DOHH2 (cell line): ENCODE measurements around the gene ROR2.

Source experiments
- H3F3A ChIP-seq: fragments of 200-600 bp; sonication (generic), shearing (Covaris generic); 2 replicates; pipeline ENCODE4 v1.6.0; 2016; ENCODE audit warnings: antibody characterized with exemption, mild to moderate bottlenecking; ENCODE audit not compliant: control insufficient read depth, insufficient read depth
- H3K27ac ChIP-seq: fragments of 200-600 bp; sonication (generic); 2 replicates; pipeline ENCODE4 v1.5.1; 2014; ENCODE audit warnings: low read depth, mild to moderate bottlenecking, low read length, moderate library complexity
- H3K27me3 ChIP-seq: fragments of 200-600 bp; sonication (generic); 2 replicates; pipeline ENCODE4 v1.6.1; 2014; ENCODE audit warnings: mild to moderate bottlenecking, low read length, mixed read lengths; ENCODE audit not compliant: control insufficient read depth
- H3K36me3 ChIP-seq: fragments of 200-600 bp; sonication (generic); 2 replicates; pipeline ENCODE4 v1.6.1; 2014; ENCODE audit warnings: mild to moderate bottlenecking, low read length, moderate library complexity, mixed read lengths; ENCODE audit not compliant: control insufficient read depth
- H3K4me1 ChIP-seq: fragments of 200-600 bp; sonication (generic); 2 replicates; pipeline ENCODE4 v1.6.1; 2014; ENCODE audit warnings: mild to moderate bottlenecking, low read length, mixed read lengths; ENCODE audit not compliant: control insufficient read depth
- H3K4me2 ChIP-seq: fragments of 200-600 bp; sonication (generic); 2 replicates; pipeline ENCODE4 v1.6.0; 2014; ENCODE audit warnings: mild to moderate bottlenecking, low read length, moderate library complexity
- H3K4me3 ChIP-seq: fragments of 200-600 bp; sonication (generic); 2 replicates; pipeline ENCODE4 v1.5.1; 2014; ENCODE audit warnings: mild to moderate bottlenecking, low read length, mixed read lengths
- H3K79me2 ChIP-seq: fragments of 200-600 bp; sonication (generic); 2 replicates; pipeline ENCODE4 v1.6.1; 2014; ENCODE audit warnings: mild to moderate bottlenecking, low read length, mixed read lengths; ENCODE audit not compliant: control insufficient read depth
- H3K9me2 ChIP-seq: fragments of 200-600 bp; sonication (generic); replicated peaks from 2 replicates; pipeline ENCODE4 v1.6.1; 2014; ENCODE audit warnings: mild to moderate bottlenecking, low read length, mixed read lengths; ENCODE audit not compliant: control insufficient read depth
- H3K9me3 ChIP-seq: fragments of 200-600 bp; sonication (generic); 2 replicates; pipeline ENCODE4 v1.6.1; 2014; ENCODE audit warnings: antibody characterized with exemption, low read length, mixed read lengths; ENCODE audit not compliant: control insufficient read depth, insufficient read depth
- H4K20me1 ChIP-seq: fragments of 200-600 bp; sonication (generic); 2 replicates; pipeline ENCODE4 v1.6.0; 2014; ENCODE audit warnings: low read depth, mild to moderate bottlenecking, antibody characterized with exemption, low read length, moderate library complexity; ENCODE audit not compliant: control insufficient read depth, insufficient read depth
- EZH2phosphoT487 ChIP-seq: fragments of 200-600 bp; sonication (generic); IDR thresholded peaks from 2 replicates; pipeline ENCODE4 v1.6.1; 2017; ENCODE audit warnings: borderline replicate concordance, mild to moderate bottlenecking, antibody characterized with exemption, low read length, moderate library complexity, mixed read lengths
- TF ChIP-seq, protein P1 (sequence below): fragments of 200-600 bp; sonication (generic); IDR thresholded peaks from one replicate; pipeline ENCODE4 v1.5.1; 2014; ENCODE audit warnings: antibody characterized with exemption, mild to moderate bottlenecking, low read depth, low read length; ENCODE audit not compliant: poor library complexity, severe bottlenecking

Gene ROR2

DNA sequence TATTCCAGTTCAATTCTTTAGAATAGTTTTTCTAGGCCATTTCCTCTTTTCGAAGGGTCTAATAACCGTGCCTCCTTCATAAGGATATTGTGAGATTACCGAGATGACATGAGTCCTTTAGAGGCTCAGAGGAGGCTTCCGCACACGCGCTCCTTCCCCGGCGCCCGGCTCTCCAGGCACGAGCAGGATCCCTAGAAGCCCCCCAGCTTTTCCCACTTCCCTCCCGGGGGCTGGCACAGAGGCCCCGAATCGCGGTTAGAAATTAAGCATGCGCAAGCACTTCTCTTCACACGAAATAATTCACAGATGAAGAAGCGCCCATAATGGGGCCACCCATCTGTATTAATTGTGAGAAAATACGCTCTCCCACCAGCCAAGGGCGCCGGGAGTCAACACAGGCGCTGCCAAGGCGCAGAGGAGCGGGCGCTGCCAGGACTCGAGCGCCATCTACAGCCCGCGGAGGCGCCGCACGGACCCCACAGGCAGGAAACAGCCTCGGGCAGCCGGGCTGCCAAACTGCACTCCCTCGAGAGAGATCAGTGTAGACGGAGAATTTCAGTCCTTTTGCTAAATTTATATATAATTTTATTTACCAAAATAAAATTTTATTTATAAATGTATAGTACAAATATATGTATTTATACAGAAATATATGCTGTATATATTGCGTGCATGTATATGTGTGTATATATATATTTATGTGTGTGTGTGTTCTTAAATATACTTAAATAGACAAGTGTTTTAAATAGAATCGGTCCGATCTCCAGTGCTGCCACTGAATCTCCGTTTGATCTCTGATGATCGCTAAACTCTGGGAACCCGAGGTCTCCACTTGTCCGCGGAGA, 268.3 kb downstream of the ROR2 start:
- H3F3A ChIP-seq = no peaks in the 10 kb centered on the region
- H3K4me2 ChIP-seq = peak overlapping the region; percentile 48
- no peaks in the 10 kb centered on the region for H3K36me3 ChIP-seq
- no peaks in the 10 kb centered on the region for H4K20me1 ChIP-seq
- no peaks in the 10 kb centered on the region for H3K9me2 ChIP-seq
- H3K4me3 ChIP-seq = no peak overlapping the region
- H3K4me1 ChIP-seq = no peaks in the 10 kb centered on the region
- no peak overlapping the region for H3K27ac ChIP-seq
- no peaks in the 10 kb centered on the region for H3K27me3 ChIP-seq
- no peaks in the 10 kb centered on the region for H3K9me3 ChIP-seq
- no peak for TF ChIP-seq EZH2phosphoT487
- TF ChIP-seq, protein P1, sequence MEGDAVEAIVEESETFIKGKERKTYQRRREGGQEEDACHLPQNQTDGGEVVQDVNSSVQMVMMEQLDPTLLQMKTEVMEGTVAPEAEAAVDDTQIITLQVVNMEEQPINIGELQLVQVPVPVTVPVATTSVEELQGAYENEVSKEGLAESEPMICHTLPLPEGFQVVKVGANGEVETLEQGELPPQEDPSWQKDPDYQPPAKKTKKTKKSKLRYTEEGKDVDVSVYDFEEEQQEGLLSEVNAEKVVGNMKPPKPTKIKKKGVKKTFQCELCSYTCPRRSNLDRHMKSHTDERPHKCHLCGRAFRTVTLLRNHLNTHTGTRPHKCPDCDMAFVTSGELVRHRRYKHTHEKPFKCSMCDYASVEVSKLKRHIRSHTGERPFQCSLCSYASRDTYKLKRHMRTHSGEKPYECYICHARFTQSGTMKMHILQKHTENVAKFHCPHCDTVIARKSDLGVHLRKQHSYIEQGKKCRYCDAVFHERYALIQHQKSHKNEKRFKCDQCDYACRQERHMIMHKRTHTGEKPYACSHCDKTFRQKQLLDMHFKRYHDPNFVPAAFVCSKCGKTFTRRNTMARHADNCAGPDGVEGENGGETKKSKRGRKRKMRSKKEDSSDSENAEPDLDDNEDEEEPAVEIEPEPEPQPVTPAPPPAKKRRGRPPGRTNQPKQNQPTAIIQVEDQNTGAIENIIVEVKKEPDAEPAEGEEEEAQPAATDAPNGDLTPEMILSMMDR = peak; percentile 62
- no peaks in the 10 kb centered on the region for H3K79me2 ChIP-seq

DNA sequence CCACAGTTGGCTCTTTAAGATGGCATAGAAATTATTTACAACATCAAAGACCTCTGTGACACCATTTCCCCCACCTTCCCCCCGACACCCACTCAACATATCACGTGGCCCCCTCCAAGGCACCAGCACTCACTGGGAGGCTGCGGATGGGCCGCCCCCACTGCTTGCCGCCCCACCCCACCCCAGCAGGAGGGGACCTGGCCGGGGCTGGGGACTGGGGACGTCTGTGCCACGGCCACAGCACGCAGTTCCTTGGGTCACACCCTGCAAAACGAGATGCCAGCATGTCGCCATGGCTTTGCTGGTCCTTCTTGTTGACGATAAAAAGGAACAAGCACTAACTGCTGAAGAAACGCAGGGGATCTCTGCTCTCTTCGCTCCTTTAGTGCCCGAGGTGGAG, 269.0 kb downstream of the ROR2 start:
- TF ChIP-seq, protein P1 = no peak
- no peak for TF ChIP-seq EZH2phosphoT487
- Histone ChIP-seq H3K9me2 (no peaks in the 10 kb centered on the region), H3K27ac (no peak overlapping the region), H3K9me3 (no peaks in the 10 kb centered on the region), H4K20me1 (no peaks in the 10 kb centered on the region), H3K36me3 (no peaks in the 10 kb centered on the region), H3K4me1 (no peaks in the 10 kb centered on the region), H3K4me3 (no peak overlapping the region), H3K27me3 (no peaks in the 10 kb centered on the region), H3F3A (no peaks in the 10 kb centered on the region), H3K79me2 (no peaks in the 10 kb centered on the region), H3K4me2 (no peak overlapping the region)

DNA sequence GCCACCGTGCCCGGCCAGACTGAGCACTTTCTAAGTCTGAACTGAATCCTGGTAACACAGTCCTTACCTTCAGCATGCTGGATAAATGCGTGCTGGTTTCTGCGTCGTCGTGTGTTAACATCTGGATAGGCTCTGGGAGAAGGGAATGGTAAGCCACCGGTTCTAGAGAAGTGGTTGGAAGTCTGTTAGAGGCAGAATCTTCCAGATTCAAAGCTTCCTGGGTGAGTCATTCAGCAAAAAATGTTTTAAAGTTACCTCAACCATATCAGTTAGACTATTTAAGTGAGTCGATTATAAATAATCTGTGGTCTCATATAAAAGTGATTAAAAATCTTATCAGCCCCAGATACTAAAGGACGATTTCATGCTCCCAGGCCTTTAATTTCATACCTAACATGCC, 269.9 kb downstream of the ROR2 start:
- H3K79me2 ChIP-seq = no peaks in the 10 kb centered on the region
- no peak overlapping the region for H3K4me3 ChIP-seq
- H4K20me1 ChIP-seq = no peaks in the 10 kb centered on the region
- no peaks in the 10 kb centered on the region for H3K9me2 ChIP-seq
- H3K27ac ChIP-seq = no peak overlapping the region
- H3F3A ChIP-seq = no peaks in the 10 kb centered on the region
- no peak overlapping the region for H3K4me2 ChIP-seq
- H3K27me3 ChIP-seq = no peaks in the 10 kb centered on the region
- H3K4me1 ChIP-seq = no peaks in the 10 kb centered on the region
- H3K9me3 ChIP-seq = no peaks in the 10 kb centered on the region
- no peaks in the 10 kb centered on the region for H3K36me3 ChIP-seq
- no peak for TF ChIP-seq EZH2phosphoT487
- TF ChIP-seq, protein P1 = no peak
